Activated gamma-delta T cell (primary cell): ENCODE results near the gene OGG1.
A peak's percentile ranks its signal among the peaks of the same experiment; 100 is the strongest.
"Not testable (repeated sequence)": the region's sequence is repeated elsewhere in the genome, so short reads cannot be mapped to it uniquely, and the experiment has no call there.

Source experiments
- DNase-seq: peaks from one replicate; lab custom pipeline; 2025; lab: John Stamatoyannopoulos, UW

OGG1 gene

DNA sequence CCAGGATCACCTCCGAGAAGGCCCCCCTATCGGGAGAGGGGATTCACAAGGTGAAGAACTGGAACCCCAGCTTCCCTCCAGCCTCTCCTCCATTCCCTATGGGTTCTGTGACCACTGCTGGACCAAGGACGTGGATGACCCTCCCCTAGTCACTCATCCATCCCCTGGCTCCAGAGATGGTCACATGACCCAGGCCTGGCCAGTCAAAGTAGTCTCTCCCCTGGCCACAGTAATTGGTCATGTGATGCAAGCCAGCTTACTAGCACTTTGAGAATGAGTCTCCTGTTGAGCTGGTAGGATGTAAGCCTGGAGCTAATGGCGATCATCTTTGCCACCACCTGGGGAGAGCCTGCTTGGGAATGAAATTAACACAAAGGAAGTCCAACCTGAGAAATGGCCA lies 16.1 kb downstream of the OGG1 start:
- DNase-seq = no peak

DNA sequence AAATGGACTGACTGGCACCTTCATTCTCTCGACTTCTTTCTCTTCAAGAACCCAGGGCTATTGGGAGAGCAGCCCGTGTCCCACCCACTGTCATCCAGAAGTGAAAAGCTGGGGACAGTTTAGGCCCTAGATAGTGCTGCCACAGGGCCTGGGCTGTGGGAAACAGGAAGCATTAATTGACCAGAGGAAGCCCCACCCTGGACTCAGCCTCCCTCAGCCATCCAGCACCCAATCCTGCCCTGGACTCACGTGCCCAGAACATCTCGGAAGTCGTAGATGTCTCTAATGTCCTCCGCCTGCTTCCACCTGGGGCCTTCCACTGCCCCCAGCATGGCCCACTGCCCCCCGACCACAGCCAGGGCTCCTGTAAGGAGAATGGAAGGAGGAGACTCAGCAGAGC lies 17.7 kb downstream of the OGG1 start:
- DNase-seq = no peak

DNA sequence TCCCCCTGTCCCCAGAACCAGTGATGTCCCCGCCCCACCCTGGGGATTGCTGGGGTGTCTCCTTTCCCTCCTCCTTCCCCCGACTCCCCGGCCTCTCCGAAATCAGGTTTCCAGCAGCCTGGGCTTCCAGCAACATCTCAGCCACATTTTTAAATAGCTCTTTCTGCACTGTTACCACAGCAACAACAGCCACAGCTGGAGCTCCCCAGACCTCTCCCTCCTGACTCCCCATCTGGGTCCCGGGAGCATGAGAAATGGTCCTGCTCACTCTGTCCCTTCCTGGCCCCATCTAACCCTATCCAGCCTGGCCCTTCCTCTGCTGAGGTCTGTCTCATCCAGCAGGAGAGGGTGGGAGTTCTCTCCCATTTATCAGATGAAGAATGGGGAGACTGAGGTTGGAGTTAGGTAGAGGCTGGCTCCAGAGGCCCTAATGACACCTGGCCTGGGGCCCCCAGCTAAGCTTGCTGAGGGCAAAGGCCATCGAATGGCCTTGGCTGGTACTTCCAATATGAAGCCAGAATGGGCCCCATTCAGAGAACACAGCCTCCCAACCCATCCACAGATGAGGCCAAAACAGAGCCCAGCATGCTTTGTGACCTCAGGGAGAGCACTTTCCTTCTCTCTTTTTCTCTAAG lies 18.5 kb downstream of the OGG1 start:
- DNase-seq = no peak

DNA sequence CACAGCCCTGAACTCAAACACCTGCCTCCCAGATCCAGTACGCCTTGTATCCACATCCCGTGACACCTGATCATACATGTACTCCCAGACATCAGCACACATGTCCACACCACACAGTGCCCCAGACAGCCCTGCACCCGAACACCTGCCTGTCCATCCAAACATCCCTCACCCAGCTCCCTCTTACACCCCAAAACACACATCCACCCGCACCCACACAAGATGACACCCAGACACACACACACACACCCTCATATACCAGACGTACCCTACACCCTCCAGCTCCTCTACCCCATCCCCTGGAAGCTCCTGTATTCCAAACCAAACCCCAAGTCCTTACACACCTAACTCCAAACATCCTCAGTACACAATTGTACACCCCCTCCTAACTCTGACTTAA lies 19.3 kb downstream of the OGG1 start:
- no peak for DNase-seq

DNA sequence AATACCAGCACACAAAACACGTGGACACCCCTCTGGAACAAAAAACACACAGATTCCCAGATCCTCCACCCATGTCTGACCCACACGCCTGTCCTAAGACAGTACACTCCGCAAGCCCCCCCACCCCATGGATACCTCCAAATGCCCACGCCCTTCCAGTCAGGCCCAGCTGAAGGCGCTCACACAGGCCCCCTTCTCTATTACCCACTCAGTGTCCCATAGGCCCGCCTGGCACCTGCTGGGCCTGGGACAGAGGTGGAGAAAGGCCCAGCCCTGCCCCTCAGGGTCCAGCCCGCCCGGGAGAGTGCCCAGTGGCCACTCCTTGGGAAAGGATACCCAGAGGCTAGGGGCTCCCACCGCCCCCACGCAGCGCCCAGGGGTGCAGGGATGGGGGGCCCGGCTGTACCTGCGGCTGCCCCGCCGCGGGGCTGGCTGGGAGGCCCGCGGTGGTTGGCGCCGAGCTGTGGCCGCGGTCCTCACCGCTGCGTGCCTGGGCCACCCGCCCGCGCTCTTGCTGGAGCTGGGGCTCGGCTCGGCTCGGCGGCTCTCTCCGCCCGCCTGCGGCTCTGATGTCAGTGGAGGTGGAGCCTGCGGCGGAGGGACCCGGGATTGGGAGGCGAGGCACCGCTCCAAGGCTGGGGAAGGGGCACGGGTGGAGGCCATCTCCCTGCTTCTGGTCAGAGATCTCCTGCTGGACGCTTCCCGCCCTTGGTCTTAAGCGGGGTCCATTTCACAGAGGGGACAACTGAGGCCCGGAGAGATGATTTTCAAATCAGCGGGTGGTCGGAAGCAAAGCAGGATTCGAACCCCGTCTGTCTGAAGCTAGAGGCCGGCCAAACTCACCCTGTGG lies 19.9 kb downstream of the OGG1 start, which contains the start of gene CAMK1:
CAMK1 (minus strand) TSS at position 522 of the 850 bp plus-strand sequence. CDS start 2,198 bp downstream, outside the sequence.
- DNase-seq = peak; percentile 23

DNA sequence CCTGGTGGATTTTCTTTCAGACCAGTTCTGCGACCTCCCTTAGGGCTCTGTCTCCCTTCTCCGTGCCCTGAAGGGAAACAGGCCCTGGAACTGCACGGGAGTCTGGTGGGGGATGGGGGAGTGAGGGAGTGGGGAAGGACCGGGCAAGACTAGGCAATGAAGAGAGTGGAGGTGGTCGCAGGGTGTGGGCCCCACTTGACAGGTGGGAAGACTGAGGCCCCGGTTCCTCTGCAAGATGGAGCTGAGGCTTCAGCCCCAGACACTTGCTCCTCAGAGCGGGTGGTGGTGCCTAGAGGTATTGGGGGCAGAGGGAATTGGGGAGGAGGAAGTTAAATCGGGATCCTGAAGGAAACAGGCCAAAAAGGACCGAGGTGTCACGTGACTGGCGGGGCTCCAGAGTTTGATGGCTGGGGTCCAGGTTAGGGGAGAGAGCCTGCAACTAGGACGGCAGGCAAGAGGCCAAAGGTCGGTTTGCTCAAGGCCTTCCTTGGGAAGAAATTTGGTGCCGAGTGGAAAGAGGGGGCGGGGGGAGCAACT lies 20.6 kb downstream of the OGG1 start:
- DNase-seq = no peak

DNA sequence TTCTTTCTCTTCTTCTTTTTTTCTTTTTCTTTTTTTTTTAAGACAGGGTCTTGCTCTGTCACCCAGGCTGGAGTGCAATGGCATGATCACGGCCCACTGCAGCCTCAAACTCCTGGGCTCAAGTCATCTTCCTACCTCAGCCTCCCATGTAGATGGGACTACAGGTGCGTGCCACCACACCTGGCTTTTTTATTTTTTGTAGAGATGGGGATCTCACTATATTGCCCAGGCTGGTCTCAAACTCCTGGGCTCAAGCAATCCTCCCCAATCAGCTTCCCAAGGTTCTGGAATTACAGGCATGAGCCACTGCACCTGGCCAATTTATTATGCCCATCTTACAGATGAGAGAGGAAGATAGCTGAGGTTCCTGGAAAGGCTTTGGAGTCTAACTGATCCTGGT lies 21.3 kb downstream of the OGG1 start:
- DNase-seq = not testable (repeated sequence)

DNA sequence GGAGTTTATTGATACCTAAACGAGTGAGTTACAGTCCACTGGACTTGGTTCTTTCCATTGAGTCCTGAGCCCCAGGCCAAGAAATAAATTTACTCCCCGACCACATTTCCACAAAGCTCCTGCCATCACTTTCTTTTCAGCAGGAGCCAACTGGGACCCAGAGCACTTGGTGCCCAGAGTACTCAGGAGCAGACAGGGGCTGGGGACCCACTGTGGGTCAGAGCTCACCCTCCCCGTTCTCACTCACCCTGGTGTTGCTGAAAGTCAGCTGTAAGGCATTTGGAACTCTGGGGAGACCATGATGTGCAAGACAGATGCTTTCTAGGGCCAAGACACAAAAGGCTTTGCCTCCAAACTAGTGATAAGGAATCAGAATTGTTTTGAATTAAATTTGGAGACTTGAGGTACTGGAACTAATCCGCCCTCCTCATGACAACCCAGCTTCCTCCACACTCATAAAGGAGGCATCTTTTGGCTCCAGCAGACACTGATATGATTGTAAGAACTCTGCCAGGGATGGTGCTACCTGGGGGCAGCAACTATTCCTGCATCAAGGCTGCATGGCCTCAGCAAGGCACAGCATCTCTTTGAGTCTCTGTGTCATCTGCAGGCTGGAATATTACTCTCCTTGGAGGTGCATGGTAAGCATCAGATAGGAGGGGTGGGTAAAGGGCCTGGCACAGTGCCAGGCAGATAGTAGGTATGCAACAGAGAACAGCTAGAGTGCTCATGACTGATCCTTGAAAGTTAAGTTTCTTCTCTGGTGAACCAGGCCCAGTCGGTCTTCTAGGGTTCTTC lies 27.3 kb downstream of the OGG1 start:
- no peak for DNase-seq

DNA sequence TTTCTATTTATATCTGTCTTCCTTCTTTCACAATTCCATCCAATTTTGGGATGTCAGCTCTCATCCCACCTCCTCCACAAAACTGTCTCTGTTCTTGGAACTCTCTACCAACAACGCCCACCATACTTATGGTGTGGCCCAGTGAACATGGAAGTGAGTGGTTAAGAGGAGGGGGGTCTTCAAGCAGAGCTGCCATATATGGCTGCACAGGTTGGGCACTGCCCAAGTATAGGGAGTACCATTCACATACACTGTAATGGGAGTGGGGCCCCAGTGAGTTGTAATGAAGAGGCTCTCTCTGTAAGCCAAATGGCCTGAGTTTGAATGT lies 27.9 kb downstream of the OGG1 start:
- no peak for DNase-seq

DNA sequence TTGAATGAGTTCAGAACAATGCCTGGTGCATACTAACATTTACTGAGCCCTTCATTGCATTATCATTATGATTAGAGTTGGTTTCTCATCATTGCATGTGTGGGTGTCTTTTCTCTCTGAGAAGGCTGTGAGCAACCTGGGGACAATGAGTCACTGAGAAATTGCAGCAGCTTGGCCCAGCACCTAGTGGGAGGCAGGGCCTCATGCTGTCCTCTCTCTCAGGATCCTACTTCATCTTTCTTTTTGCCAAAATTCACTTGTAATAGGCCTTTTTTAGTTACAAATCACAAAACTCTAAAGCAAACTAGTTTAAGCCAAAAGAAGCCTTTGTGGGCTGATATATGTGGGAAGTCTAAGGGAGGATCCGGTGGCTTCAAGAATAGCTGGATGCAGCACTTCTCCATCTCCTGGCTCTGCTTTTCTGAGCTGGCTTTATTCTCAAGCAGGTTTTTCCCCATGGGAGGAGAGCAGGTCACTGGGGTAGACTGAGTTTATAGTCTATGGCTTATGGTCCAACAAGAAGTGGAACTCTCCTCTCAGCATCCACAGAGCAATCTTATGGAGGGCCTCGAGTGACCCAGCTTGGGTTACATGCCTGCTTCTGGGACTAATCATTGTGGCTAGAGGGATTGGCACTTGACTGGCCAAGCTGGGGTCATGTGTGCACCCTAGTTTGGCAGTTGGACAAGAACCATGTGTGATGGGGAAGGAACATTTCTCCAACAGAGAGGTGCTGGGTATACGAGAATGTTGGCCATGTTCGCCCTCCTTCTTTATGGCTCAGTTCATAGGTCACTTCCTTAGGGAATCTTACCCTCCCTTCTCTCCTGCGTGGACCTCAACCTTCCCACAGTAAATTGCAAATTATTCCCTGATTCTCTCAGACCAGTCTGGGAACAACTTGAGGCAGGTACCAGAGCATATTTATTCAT lies 28.7 kb downstream of the OGG1 start:
- DNase-seq = no peak

DNA sequence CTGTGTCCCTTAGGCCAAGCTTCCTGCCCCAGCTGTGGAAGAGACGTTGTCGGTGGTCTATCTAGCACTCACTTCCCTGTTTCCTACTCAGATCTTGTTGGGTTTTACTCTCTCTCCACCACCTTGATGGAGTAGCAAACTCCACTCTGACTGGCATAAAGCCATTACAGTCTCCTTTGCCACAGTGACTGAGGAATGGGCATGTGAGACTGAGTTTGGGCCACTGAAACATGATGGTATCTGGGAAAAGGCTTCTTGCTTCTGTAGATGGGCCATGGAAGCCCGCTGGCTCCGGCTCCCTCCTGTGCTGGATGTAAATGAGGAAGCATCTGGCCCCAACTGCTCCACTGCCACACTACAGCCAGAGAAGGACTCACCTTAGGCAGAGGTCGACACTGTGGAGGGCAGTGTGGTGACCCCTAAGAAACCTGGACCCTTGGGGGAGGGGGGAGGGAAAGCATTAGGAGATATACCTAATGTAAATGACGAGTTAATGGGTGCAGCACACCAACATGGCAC lies 29.4 kb downstream of the OGG1 start:
- no peak for DNase-seq

DNA sequence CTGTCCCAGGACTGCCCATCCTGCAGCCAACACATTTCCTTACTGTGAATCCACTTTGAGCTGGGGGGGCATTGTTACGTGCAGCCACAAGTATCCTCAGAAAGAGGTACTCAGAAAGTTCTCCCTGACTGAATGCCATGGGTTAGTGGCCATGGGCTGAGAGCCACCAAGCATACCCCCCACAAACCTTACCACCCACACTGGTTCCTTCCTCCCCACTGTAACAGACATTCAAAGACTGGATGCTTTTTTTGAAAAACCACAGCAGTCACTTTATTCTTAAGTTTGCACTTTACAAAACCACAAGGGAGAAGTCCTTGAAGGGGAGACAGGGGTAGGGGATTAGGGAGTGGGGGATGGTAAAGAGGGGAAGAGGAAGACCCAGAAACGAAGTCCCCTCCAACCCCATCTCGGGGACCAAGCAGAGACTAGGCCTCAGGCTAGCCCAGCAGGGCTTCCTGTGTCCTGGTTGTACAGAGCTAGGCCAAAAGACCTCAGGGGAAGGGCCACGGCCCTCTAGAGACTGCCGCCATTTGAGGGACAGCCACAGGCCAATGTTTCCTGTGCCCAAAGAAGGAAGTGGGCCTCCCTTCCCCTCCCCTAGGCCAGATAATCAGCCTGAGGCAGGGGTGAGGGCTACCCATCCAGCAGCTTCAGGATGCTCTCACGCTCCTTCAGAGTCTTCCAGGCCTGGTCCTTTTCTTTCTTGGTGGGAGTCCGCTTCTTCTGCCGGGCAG lies 30.1 kb downstream of the OGG1 start:
- no peak for DNase-seq

DNA sequence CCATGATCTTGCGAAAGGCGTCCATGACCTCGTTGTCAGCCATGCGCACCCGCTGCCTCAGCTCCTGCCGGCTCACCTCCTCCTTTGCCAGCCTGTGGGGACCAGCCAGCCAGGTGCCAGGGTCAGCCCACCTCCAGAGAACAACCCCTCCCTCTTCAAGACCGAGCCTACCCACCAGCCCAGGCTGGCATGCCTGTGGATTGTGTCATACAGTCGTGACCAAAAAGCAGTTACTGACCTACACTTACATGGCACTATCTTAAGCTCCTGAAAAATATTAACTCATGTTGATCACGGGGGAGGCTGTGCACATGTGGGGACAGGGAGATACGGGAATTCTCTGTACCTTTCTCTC lies 30.7 kb downstream of the OGG1 start:
- no peak for DNase-seq

DNA sequence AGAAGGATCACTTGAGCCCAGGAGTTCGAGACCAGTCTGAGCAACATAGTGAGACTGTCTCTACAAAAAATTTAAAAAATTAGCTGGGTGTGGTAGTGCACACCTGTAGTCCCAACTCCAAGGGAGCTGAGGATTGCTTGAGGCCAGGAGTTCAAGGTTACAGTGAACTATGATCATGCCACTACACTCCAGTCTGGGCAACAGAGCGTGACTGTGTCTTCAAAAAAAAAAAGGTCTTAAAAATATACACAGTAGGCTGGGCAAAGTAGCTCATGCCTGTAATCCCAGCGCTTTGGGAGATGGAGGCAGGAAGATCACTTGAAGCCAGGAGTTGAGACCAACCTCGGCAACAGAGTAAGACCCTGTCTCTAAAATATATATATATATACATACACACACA lies 31.2 kb downstream of the OGG1 start:
- DNase-seq = no peak

DNA sequence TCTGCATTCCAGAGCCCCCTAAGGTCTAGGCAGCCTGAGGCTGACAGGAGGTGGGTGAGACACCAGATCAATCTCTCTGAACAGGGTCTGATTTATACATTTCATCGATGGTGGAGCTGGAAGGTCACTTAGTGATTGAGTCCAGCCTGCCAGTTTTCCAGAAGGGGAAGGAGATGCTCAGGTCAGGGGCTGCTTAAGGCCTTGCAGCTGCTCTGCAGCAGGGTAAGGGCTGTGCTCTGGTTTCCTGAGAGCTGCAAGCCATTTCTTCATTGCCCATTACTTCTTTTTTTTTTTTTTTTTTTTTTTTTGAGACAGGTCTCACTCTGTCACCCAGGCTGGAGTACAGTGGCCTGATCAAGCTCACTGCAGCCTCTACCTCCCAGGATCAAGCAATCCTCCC lies 31.8 kb downstream of the OGG1 start:
- DNase-seq = no peak

DNA sequence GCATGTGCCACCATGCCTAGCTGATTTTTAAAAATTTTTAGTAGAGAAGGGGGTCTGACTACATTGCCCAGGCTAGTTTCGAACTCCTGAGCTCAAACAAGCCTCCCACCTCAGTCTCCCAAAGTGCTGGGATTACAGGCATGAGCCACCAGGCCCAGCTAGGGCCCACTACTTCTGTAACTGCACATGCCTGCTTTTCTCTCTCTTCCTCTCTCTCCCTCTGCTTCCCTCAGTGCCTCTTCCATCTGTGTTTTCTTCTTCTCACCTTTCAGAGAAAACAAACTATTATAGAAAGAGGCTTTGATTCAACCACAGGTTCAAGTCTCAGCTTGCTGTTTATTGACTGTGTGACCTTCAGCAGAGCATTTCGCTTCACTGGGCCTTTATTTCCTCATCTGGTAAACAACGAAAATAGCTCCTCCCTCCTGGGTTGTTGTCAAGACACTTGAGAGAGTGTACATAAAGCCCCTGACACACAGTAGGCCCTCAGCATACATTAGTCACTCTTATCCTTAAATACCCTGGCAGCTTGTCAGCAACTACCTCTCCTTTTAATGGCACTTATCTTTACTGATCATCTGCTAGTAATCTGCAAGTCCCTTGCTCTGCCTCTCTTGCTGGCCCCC lies 32.3 kb downstream of the OGG1 start:
- DNase-seq = no peak

DNA sequence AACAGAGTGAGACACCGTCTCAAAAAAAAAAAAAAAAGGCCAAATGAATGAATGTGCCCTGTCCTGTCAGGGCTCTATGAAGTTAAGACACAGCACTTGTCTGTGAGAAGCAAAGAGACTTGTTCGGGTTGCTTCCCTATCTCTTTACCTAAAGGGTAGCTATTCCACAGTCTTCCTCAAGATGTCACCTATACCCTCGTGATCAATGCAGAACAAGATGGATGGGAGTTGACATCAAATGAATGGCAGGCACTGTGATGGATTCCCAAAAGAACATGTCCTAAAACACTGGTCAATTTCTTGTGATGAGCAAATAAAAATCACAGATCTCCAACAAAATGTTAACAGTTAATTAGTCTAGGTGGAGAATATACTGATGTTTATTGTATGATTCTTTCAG lies 33.0 kb downstream of the OGG1 start:
- no peak for DNase-seq

DNA sequence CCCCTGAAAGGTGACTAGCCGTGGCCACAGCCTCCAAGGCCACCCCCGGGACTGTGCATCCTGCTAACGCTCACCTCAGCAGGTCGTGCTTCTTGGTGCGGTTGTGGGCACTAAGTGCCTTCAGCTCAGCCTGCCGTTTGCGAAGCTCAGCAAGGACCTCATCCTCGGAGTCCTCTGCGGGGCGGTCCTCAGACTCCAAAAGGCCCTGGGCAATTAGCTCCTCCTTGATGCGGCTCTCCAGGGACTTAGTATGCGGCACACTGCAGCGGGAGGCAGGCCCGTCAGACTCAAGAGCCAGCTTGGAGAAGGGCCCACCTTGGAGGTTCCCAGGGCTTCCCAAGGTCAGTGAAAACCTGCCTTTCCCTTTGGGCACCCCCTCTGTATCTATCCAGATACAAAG lies 34.2 kb downstream of the OGG1 start:
- no peak for DNase-seq

DNA sequence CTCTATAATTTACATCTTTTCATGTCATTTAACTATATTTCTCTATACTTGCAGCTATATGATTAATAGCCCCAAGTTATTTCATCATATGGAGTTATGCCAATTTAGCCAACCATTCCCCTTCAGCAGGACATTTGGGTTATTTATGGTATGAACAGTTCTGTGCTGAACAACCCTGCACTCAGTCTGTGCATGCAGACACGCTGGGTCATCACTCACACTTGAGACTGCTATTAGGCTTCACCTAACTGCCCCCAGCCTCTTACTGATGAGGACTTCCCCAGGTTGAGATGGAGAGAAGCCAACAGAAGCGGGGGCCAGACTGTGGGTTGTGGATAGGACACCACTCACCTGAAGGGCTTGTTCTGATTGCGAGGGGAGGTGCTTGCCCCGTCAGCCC lies 35.2 kb downstream of the OGG1 start:
- DNase-seq = no peak

DNA sequence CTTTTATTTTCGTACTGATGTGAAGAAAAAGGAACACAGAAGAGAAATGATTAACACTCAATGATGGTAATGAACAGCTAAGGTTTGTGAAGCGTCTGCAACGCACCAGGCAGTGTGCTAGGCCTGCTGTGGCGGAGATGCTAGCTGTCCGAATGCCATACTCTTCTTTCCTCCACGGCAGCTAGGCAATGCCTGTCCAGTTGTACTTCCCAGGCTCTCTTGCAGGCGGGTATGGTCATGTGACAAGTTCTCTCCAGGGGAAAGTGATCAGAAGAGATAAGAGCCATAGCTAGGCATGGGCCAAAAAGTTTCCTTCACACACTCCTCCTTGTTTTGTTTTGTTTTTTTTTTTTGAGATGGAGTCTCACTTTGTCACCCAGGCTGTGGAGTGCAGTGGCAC lies 35.9 kb downstream of the OGG1 start:
- no peak for DNase-seq
